Head of caudate nucleus (tissue), 42 donors: ENCODE data around the gene NCS1.
A peak's percentile ranks its signal among the peaks of the same experiment; 100 is the strongest.

Source experiments
- DNase-seq, 42 donors: peaks; one replicate each; pipeline versions ENCODE4 v3.0.0 to v3.0.0-alpha.2; 2020 to 2021; ENCODE audit warnings: mixed read lengths in 7 of 42
- intact Hi-C: fragments of 100-400 bp; cut with DNase I; formaldehyde crosslinking; loops from one replicate; pipeline ENCODE4 v1.15.0; 2022

NCS1 gene

DNA sequence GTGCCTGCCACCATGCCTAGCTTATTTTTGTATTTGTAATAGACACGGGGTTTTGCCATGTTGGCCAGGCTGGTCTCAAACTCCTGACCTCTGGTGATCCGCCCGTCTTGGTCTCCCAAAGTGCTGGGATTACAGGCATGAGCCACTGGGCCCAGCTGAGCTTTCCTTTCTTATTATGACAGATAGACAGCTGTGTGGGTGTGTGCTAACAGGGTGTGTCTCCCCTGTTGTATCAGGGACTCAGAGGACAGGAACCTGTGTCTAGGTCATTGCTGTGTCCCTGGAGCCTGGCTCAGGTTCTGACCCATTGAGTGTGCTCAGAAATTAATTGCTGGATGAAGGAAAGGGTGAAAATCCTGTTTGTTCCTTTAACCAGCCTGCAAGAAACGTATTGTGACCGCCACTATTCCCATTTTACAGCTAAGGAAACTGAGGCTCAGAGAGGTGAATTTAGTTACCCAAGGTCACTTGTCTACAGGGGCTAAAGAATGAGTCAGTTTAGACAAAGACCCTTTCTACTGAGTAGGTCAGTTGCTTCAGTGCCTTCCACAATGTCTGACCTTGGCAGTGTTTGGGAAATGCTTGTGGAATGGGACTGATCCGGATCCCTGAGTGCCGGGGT lies 16.8 kb downstream of the NCS1 start:
- intact Hi-C loops: no loop called here
- no peak for DNase-seq

DNA sequence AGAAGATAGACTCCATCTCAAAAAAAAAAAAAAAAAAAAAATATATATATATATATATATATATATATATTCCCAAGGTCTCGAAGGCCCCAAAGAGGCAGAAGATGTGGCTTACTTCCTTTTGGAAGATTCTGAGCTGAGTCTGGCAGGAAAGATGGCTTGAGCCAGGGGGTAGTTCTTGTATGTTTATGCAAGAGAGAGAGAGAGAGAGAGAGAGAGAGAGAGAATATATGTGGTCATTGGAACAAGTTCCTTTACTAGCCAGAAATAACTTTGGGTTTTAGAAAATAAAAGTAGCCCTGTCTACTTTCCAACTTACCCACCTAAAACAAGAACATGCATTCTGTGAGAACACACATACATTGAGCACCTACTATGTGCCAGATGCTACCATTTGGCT lies 17.6 kb downstream of the NCS1 start:
- no peak for DNase-seq
- intact Hi-C loops: no loop called here

DNA sequence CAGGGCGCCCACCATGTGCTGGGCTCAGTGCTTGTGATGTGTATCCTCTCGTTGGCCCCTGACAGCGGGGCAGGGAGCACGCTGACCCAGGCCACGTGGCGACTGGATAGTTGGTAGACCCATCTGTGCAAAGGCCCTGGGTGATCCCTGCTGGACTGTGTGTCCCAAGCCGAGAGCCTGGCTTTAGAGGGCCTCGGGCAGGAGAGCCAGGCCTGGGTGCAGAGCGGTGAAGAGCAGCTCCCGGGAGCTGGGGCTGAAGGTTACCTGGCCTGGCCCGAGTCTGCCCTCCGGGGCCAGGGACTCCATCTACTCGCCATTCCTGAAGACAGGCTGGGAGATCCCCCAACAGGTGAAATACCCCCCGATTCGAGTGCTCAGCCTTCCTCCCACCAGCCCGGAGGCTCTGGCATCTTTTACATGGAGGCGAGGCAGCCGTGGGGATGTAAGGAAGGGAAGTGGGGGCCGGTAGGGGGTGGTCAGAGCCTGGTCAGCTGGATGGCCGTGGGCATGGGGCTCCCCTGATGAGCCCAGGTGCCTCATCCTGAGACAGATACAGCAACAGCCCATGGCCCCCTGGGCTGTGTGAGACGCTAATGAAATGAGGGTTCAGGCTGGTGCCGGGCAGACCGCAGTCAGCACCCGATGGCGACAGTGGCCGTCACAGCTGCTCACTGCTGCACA lies 19.0 kb downstream of the NCS1 start:
- intact Hi-C loops: no loop called here
- DNase-seq: no peak

DNA sequence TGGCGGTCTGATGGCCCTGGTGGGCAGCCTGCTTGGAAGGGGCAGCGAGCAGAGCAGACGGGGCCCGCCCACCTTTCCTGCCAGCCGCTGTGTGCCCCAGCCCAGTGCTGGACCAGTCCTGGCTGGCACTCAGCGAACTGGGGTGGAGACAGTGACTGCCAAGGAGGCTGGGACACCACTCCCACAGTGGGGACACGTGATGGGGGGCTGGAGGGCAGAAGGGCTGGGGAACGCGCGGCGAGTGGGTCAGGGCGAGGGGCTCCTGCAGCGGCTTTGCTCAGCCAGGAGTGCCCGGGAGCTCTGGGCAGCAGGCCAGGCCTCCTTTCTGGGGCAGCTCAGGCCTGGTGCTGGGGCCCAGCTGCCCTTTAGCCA lies 19.5 kb downstream of the NCS1 start:
- intact Hi-C loops: no loop called here

DNA sequence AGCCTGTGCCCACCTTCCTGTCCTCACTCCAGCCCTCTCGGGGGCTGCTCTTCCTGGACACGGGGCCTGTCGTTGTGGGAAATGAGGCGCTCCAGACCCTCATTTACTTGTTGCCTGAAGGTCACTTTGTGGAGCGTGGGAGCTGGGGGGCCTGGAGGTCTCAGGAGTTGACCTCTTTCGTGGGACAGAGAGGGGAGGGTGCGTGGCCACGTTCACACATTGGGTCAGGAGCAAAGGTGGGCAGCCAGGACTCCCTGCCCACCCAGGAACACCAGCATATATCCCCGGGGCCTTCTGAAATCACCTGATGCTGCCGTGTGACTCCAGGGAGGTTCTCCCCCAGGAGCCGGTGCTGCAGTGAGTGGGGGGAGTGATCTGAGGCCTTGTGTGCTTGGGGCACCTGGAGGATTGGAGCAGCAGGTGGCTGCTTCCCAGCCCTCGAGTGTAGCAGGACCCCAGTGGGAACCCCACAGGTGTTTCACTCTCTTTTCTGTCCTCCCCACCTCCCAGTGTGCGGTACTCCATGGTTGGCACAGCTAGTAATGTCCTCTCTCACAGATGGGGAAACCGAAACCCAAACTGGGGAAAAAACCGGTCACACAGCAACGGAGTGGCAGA lies 20.3 kb downstream of the NCS1 start:
- intact Hi-C loops: no loop called here
- DNase-seq: no peak

More for the DNA sequence above, 19.5 kb downstream of the NCS1 start:
- DNase-seq: peak in 7 of 42 donors; percentile 23 to 75 (median 59)

DNA sequence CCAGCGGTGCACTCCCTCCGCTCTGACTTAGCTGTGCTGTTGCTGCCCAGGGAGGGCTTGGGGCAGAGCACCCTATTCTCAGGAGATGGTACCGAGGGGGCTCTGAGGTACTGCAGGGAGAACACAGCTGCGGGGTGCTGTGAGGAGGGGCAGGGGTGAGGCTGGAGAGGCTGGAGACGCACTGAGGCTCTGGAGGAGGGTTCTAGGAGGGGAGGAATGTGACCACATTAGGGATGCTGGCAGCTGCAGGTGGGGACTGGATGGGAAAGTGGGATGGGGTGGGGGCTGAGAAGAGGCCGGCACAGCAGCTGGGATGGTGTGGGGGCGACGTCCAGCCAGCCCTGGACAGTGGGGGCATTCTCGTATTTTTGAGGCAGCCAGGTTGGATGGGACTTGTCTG lies 20.9 kb downstream of the NCS1 start:
- intact Hi-C loops: no loop called here
- no peak for DNase-seq

DNA sequence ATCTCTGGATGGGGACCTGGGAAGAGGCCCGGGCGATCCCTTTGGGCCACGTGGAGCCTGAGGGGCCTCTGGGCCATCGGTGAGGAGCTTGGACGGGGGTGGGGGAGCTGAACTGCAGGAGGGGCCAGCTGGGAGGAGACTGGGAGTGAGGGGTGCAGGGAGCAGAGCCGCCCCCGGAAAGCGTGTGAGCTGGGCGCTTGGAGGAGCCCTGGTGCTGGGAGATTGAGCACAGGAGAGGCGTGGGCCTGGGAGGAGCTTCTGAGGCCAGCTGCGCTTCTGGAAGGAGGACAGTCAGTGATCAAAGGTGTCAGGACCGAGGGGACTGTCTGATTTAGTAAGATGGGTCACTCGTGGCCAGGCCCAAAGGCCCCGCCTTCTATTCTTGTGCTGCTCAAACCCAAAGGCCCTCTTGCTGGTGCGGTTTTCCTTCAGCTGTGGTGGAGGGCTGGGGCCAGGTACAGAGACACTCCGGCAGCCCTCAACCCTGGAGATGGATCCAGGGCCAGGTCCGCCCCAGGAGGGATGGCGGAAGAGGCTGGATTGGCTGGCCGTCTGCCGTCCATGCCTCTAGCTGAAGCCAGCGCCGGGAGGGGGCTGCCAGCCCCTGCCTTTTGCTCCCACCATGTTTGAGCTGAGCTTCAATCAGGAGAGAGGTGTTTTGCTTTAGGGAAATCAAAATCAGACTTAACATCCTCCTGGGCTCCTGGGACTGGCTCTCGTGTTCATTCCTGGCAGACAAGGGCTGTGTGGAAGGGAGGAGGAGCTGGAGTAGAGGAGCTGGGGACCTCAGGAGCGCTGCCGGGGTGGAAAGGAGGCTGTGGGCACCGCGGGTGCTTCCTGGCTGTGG lies 21.6 kb downstream of the NCS1 start:
- intact Hi-C loops: no loop called here
- peak in 23 of 42 donors; percentile 44 to 86 (median 64) for DNase-seq

DNA sequence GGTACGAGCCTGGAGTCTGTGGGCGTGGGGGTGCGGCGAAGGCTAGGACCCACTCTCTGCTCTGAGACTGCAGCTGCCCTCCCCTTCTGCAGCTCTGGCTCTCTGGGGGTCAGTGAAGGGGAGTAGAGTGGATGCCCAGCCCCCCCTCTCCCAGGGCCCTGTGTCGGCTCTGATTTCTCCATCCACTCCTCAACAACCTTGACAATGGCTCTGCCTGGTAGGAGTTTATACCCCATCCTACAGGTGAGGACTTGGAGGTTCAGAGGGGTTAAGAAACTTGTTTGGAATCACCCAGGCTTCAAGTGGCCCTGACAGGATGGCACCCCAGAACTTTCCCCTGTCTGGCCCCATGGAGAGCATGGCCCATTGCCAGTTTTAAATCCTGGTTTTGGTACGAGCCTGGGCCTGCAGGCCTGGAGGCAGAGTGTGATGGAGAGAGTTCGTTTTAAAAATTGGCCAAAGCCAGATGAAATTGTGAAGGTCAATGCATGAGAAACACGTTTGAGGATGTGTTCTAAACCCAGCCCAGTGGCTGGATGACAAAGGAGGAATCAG lies 22.3 kb downstream of the NCS1 start:
- intact Hi-C loops: no loop called here
- no peak for DNase-seq

DNA sequence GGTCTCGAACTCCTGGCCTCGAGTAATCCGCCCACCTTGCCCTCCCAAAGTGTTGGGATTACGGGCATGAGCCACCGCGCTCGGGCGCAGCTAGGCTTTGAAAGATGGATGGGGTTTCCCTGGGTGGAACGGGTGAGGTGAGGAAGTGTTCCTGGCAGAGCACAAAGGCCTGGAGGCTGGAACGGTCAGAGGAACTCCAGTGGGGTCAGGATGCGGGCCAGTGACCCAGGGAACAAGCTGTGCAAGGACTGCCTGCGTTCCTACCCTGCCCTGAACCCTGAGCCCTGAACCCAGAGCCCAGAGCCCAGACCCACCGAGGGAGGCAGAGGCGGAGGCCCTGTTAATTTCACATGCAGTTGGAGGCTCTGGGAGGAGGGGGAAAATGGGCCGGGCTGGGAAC lies 23.4 kb downstream of the NCS1 start:
- DNase-seq: no peak
- intact Hi-C loops: no loop called here

DNA sequence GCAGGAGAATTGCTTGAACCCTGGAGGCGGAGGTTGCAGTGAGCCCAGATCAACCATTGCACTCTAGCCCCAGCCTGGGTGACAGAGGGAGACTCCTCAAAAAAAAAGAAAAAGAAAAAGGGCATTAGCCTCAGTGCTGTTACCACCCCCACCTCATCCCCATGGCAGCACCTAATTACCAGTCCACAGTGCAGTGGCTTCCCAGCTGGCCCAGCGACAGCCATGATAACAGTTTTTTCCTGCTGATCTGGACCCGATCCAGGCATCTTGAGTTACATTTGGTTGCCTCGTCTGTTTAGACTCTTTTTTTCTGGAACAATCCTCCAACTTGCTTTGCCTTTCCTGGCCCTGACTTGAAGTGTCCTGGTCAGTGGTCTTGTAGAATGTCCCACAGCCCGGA lies 24.4 kb downstream of the NCS1 start:
- no peak for DNase-seq
- intact Hi-C loops: no loop called here

DNA sequence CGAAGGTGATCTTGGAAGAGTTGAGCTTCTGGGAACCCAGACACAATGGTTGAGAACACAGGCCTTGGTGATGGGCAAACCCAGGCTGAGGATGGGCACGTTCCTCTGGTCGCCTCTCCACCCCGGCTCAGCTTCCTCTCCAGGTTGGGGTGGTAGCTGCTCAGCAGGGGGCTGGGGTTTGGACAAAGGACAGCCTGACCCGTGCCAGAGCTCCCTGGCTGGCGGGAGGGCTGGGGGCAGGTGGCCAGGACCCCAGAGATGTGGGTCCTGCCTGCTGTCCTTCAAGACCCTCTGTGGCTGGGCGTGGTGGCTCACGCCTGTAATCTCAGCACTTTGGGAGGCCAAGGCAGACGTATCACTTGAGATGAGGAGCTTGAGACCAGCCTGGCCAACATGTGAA lies 25.2 kb downstream of the NCS1 start:
- no peak for DNase-seq
- intact Hi-C loops: no loop called here

DNA sequence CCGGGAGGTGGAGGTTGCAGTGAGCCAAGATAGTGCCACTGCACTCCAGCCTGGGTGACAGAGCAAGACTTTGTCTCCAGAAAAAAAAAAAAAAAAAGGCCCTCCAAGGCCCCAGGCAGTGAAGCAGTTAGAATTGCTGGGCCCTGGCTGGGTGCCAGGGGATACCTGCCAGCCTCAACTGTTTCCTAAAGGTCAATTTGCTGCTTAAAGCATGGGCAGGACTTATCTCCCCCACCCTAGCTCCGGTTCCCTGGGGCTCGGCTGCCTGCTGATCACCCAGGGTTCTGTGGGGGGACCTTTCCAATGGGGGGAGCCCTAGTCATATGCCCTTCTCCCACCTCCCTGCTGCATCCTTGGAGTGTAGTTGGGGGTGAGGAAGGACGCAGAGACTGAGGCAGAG lies 25.7 kb downstream of the NCS1 start:
- intact Hi-C loops: no loop called here
- no peak for DNase-seq

DNA sequence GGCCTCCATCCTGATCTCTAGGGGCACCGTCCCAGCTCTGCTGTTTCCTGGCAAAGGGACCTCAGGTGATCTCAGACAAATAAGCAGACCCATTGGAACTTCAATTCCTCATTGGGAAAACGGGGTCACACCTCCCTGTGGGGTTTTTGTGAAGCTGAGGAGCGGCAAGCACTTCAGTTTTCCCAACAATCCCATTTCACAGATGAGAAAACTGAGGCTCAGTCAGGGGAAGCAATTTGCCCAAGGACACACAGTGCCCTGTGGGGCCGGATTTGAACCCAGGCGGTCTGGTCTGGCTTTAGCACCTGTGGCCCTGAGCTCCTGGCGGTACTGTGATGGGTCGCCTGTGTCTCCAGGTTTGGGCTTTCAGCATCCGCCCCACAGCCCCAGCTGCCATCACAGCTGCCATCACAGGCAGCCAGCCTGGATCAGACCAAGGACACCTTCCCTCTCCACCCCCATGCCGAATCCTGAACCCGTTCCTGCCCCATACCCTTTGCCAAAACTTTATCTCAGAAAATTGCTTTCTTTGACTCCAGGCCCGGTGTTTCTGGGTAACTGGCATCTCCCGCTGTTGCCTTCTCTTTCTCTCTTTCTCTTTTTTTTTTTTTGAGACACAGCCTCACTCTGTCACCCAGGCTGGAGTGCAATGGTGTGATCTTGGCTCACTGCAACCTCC lies 26.4 kb downstream of the NCS1 start:
- no peak for DNase-seq
- intact Hi-C loops: no loop called here

DNA sequence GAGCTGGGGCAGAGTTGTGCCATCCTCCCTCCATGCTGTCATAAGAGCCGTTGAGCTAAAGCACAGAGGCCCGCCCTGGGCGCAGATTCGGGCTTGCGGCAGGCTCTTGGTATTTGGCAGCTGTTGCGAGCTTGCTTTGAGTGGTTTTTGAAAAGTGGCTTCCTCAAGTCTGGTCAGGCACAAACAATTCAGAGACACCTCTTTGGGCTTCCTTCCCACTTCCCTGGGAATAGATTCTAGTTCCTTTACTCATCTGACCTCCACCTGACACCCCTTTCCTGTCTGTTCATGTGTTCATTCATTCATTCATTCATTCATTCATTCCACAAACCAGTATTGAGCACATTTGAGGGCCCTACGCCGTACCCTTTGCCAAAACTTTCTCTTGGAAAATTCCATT lies 27.4 kb downstream of the NCS1 start:
- no peak for DNase-seq
- intact Hi-C loops: no loop called here

DNA sequence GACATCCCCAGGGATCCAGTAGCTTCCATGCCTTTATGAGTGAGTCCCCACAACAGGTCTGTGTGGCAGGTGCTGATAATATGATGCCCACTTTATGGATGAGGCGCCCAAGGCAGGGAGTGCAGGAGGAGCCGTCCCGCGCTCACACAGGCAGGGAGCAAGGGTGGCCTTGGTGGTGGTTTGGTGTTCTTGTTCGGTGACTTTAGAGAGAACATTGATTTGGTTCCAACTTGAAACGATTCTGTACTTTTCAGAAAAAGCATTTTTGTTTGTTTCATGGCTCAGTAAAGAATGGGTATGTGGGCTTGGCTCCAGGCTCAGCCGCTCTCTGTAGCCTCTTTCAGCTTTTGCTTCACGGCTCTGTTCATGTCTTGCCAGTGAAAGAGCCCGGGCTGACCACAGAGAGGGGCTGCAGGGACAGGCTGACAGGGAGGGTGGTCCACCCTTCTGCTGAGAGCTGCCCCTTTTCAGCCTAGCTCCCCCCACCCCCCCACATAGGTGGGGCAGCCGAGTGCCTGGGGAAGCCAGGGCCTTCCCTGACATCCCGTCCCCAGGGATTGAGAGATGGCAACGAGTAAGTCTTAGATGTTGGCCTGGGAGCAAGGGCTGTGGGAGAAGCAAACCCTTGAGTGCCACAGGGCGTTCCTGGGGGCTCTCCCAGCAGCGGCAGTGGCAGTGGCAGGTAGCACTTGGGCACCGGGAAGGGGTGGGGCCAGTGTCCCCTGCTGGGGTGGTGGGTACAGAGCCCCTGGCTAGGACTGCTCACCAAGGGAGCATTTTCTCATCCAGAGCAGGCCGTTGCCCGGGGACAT lies 28.0 kb downstream of the NCS1 start:
- DNase-seq: peak in 23 of 42 donors; percentile 33 to 72 (median 54)
- intact Hi-C loops: no loop called here

DNA sequence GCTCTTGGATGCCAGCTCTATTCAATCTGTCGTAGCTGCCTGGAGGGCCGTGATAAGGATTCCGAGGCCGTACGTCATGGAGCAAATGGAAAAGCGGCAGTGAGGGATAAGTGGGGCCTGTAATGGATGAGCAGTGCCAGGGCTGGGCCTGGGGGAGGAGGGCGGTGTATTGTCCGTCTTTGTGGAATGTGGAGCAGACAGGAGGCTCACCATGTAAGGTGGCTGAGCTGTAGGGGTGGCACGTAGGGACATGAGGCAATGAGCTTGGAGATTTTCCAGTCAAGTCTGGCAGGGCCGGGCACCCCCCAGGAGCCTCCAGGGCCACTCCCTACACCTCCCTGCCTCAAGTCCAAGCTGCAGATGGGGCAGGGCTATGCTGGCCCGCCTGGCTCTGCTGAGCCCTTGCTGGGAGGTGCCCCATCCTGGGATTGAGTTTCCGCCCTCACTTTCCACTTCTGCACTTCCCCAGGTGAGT lies 29.2 kb downstream of the NCS1 start:
- no peak for DNase-seq
- intact Hi-C loops: no loop called here

DNA sequence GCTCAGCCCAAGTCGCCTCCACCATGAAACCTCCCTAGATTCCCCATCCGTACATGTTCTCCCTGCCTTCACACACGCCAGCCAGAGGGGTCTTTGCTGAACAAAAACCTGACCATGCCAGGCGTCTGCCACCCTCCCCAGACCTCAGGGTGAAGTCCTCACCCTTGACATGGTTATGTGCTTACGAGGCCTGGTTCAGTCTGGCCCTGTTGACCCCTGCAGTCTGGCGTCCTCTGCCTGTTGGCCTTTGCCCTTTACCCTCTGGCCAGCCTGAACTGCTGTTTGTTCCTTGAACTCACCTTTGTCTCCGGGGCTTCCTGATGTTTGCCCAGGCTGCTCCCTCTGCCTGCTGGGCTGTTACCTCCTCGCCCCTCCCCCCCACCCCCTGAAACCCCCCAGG lies 29.8 kb downstream of the NCS1 start:
- DNase-seq: no peak
- intact Hi-C loops: no loop called here

DNA sequence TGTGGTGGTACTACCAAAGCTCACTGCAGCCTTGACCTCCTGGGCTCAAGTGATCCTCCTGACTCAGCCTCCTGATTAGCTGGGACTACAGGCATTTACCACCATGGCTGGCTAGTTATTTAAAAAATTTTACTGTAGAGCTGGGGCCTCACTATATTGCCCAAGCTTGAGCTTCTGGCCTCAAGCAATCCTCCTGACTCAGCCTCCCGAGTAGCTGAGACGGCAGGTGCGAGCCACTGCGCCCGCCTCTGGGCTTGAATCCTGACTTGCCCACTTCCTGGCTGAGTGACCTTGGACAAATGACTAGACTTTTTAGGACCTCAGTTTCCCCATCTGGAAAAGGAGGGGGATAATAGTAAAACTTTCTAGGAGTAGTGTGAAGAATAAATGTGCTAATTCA lies 32.1 kb downstream of the NCS1 start:
- intact Hi-C loops: no loop called here
- no peak for DNase-seq
